ENCODE data around the gene SPATA31E1. TPM values are rescaled to one million over a fixed set of nuclear protein-coding genes. Genes with fewer than 3 reads are reported as not detected.

Gene SPATA31E1
- total RNA-seq, 2 experiments from 2014 or later = not detected

GRCh38 chr9:87853876-87854579, 28.6 kb upstream of the SPATA31E1 start:
- Mint-ChIP-seq H3K27ac (no peak overlapping the region), H3K36me3 (no peaks in the 10 kb centered on the region), H3K4me3 (no peak overlapping the region), H3K27me3 (no peaks in the 10 kb centered on the region), H3K9me3 (no peaks in the 10 kb centered on the region), H3K4me1 (ENCODE audit: low read depth) (no peaks in the 10 kb centered on the region)
- intact Hi-C loops (cut with micrococcal nuclease) = no loop called here
- ChIA-PET CTCF (no interaction called here), POLR2A (no interaction called here)
- no peak for DNase-seq

- POLR2A ChIA-PET = no interaction called here
- H3K4me1 Mint-ChIP-seq (ENCODE audit: low read depth) = no peaks in the 10 kb centered on the region
- H3K9me3 Mint-ChIP-seq = no peaks in the 10 kb centered on the region
- no peaks in the 10 kb centered on the region for H3K36me3 Mint-ChIP-seq
- CTCF ChIA-PET = no interaction called here
- H3K4me3 Mint-ChIP-seq = no peak overlapping the region
- H3K27me3 Mint-ChIP-seq = no peaks in the 10 kb centered on the region
- no peak overlapping the region for H3K27ac Mint-ChIP-seq
- no peak for DNase-seq
- intact Hi-C loops (cut with micrococcal nuclease) = no loop called here
Measured at GRCh38 chr9:87854580-87854955, 28.1 kb upstream of the SPATA31E1 start.

- intact Hi-C loops (cut with micrococcal nuclease) = no loop called here
- POLR2A ChIA-PET = no interaction called here
- no peak overlapping the region for H3K4me3 Mint-ChIP-seq
- CTCF ChIA-PET = no interaction called here
- H3K9me3 Mint-ChIP-seq = peaks cover under 1% of the 10 kb centered on the region
- no peaks in the 10 kb centered on the region for H3K36me3 Mint-ChIP-seq
- no peak overlapping the region for H3K27ac Mint-ChIP-seq
- no peaks in the 10 kb centered on the region for H3K27me3 Mint-ChIP-seq
- no peak for DNase-seq
- no peaks in the 10 kb centered on the region for H3K4me1 Mint-ChIP-seq (ENCODE audit: low read depth)
Measured at GRCh38 chr9:87855061-87855460, 27.6 kb upstream of the SPATA31E1 start.

- Mint-ChIP-seq H3K4me1 (ENCODE audit: low read depth) (no peaks in the 10 kb centered on the region), H3K4me3 (no peak overlapping the region), H3K27me3 (no peaks in the 10 kb centered on the region), H3K27ac (no peak overlapping the region), H3K9me3 (peaks cover 18% of the 10 kb centered on the region), H3K36me3 (no peaks in the 10 kb centered on the region)
- DNase-seq = no peak
- ChIA-PET POLR2A (no interaction called here), CTCF (no interaction called here)
- intact Hi-C loops (cut with micrococcal nuclease) = no loop called here
Measured at GRCh38 chr9:87857141-87857947, 25.3 kb upstream of the SPATA31E1 start.

GRCh38 chr9:87857948-87858335, 24.7 kb upstream of the SPATA31E1 start:
- Mint-ChIP-seq H3K36me3 (no peaks in the 10 kb centered on the region), H3K9me3 (peaks cover 22% of the 10 kb centered on the region), H3K27ac (no peak overlapping the region), H3K4me1 (ENCODE audit: low read depth) (no peaks in the 10 kb centered on the region), H3K4me3 (no peak overlapping the region), H3K27me3 (no peaks in the 10 kb centered on the region)
- DNase-seq = no peak
- intact Hi-C loops (cut with micrococcal nuclease) = no loop called here
- CTCF ChIA-PET = no interaction called here
- POLR2A ChIA-PET = no interaction called here

GRCh38 chr9:87859137-87859536, 23.5 kb upstream of the SPATA31E1 start:
- Mint-ChIP-seq H3K27me3 (no peaks in the 10 kb centered on the region), H3K4me3 (no peak overlapping the region), H3K4me1 (ENCODE audit: low read depth) (no peaks in the 10 kb centered on the region), H3K9me3 (peaks cover 22% of the 10 kb centered on the region), H3K27ac (no peak overlapping the region), H3K36me3 (no peaks in the 10 kb centered on the region)
- DNase-seq = no peak
- CTCF ChIA-PET = no interaction called here
- intact Hi-C loops (cut with micrococcal nuclease) = no loop called here
- POLR2A ChIA-PET = no interaction called here

- intact Hi-C loops (cut with micrococcal nuclease) = no loop called here
- Mint-ChIP-seq H3K4me1 (ENCODE audit: low read depth) (no peaks in the 10 kb centered on the region), H3K9me3 (peaks cover 22% of the 10 kb centered on the region), H3K27ac (no peak overlapping the region), H3K4me3 (no peak overlapping the region), H3K27me3 (no peaks in the 10 kb centered on the region), H3K36me3 (no peaks in the 10 kb centered on the region)
- ChIA-PET POLR2A (no interaction called here), CTCF (no interaction called here)
- no peak for DNase-seq
Measured at GRCh38 chr9:87859786-87860185, 22.9 kb upstream of the SPATA31E1 start.

- no peak overlapping the region for H3K27ac Mint-ChIP-seq
- no peak for DNase-seq
- CTCF ChIA-PET = no interaction called here
- no peaks in the 10 kb centered on the region for H3K4me1 Mint-ChIP-seq (ENCODE audit: low read depth)
- H3K36me3 Mint-ChIP-seq = no peaks in the 10 kb centered on the region
- H3K27me3 Mint-ChIP-seq = peaks cover 2% of the 10 kb centered on the region
- no peak overlapping the region for H3K4me3 Mint-ChIP-seq
- peaks cover 22% of the 10 kb centered on the region for H3K9me3 Mint-ChIP-seq
- POLR2A ChIA-PET = no interaction called here
- intact Hi-C loops (cut with micrococcal nuclease) = no loop called here
Measured at GRCh38 chr9:87861332-87861731, 21.3 kb upstream of the SPATA31E1 start.

GRCh38 chr9:87862536-87863268, 20.0 kb upstream of the SPATA31E1 start:
- no peak for DNase-seq
- Mint-ChIP-seq H3K9me3 (peaks cover 22% of the 10 kb centered on the region), H3K4me3 (no peak overlapping the region), H3K4me1 (ENCODE audit: low read depth) (no peaks in the 10 kb centered on the region), H3K27me3 (peaks cover 5% of the 10 kb centered on the region), H3K27ac (no peak overlapping the region), H3K36me3 (no peaks in the 10 kb centered on the region)
- POLR2A ChIA-PET = no interaction called here
- CTCF ChIA-PET = no interaction called here
- intact Hi-C loops (cut with micrococcal nuclease) = no loop called here

GRCh38 chr9:87863882-87864465, 18.7 kb upstream of the SPATA31E1 start:
- CTCF ChIA-PET = no interaction called here
- Mint-ChIP-seq H3K9me3 (peaks cover 22% of the 10 kb centered on the region), H3K4me3 (no peak overlapping the region), H3K36me3 (no peaks in the 10 kb centered on the region), H3K4me1 (ENCODE audit: low read depth) (no peaks in the 10 kb centered on the region), H3K27ac (no peak overlapping the region), H3K27me3 (peaks cover 5% of the 10 kb centered on the region)
- no peak for DNase-seq
- POLR2A ChIA-PET = no interaction called here
- intact Hi-C loops (cut with micrococcal nuclease) = no loop called here

- Mint-ChIP-seq H3K27me3 (peaks cover 6% of the 10 kb centered on the region), H3K4me1 (ENCODE audit: low read depth) (no peaks in the 10 kb centered on the region), H3K27ac (no peak overlapping the region), H3K4me3 (no peak overlapping the region), H3K9me3 (peaks cover 22% of the 10 kb centered on the region), H3K36me3 (no peaks in the 10 kb centered on the region)
- no peak for DNase-seq
- ChIA-PET POLR2A (no interaction called here), CTCF (no interaction called here)
- intact Hi-C loops (cut with micrococcal nuclease) = no loop called here
Measured at GRCh38 chr9:87864915-87865314, 17.8 kb upstream of the SPATA31E1 start.

- ChIA-PET POLR2A (no interaction called here), CTCF (no interaction called here)
- H3K4me3 Mint-ChIP-seq = no peak overlapping the region
- intact Hi-C loops (cut with micrococcal nuclease) = no loop called here
- H3K4me1 Mint-ChIP-seq (ENCODE audit: low read depth) = no peaks in the 10 kb centered on the region
- no peak for DNase-seq
- peaks cover 16% of the 10 kb centered on the region for H3K9me3 Mint-ChIP-seq
- no peak overlapping the region for H3K27ac Mint-ChIP-seq
- no peaks in the 10 kb centered on the region for H3K36me3 Mint-ChIP-seq
- peaks cover 6% of the 10 kb centered on the region for H3K27me3 Mint-ChIP-seq
Measured at GRCh38 chr9:87865626-87866025, 17.1 kb upstream of the SPATA31E1 start.

All from activated CD4-positive, alpha-beta memory T cell treated with anti-CD3 and anti-CD28 coated beads for 36 hours (primary cell).